Ishikawa (cell line): ENCODE data around the gene XXYLT1.

Experiments used
- EP300 ChIP-seq: IDR thresholded peaks from 2 replicates; pipeline ENCODE4 v1.6.1; 2012; ENCODE audit warnings: borderline replicate concordance
- FOXM1 ChIP-seq: IDR thresholded peaks from 2 replicates; pipeline ENCODE4 v1.6.1; 2012; ENCODE audit warnings: low read depth, borderline replicate concordance
- TAF1 ChIP-seq: IDR thresholded peaks from 2 replicates; pipeline ENCODE4 v1.6.1; 2012; ENCODE audit warnings: low read depth, mild to moderate bottlenecking

GRCh38 chr3:195241592-195242355 lies 29.2 kb downstream of the XXYLT1 start:
- TF ChIP-seq TAF1: no peak
- no peak for TF ChIP-seq EP300
- TF ChIP-seq FOXM1: no peak
